ENCODE measurements around the gene CCDC88B. TPM values are rescaled to one million over a fixed set of nuclear protein-coding genes. Genes with fewer than 3 reads are reported as not detected.
A peak's percentile ranks its signal among the peaks of the same experiment; 100 is the strongest.

Gene CCDC88B
- total RNA-seq, 2 experiments from 2014 or later, result 107 to 112 TPM

DNA sequence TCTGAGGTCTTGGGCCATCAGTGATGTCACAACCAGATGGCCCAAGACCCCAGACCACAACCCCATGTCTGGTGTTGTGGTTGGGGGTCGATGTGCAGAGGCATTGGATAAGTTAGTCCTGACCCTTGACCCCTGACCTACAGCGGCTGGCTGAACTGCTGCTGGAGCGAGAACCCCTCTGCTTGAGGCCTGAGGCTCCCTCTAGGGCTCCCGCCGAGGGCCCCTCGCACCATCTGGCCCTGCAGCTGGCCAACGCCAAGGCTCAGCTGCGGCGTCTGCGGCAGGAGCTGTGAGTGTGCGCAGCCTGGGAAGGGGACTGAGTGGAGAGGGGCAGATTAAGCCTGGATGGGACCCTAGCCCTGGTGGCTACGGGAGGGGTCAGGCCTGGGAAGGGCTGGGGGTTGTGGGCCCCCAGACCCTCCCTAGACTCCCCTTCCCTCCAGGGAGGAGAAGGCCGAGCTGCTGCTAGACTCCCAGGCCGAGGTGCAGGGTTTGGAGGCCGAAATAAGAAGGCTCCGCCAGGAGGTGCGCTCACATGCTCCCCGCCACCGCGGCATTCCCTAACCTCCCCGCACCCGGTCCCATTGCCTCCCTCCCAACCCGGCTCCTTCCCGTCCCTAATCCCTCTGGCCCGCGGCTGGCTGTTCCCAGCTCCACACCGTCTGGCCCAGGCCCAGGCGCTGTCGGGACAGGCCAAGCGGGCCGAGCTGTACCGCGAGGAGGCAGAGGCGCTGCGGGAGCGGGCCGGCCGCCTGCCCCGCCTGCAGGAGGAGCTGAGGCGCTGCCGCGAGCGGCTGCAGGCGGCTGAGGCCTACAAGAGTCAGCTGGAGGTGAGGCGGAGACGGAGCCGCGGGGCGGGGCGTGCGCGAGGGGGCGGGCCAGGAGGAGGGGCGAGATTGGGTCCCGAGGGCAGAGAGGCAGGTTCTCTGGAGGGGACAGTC lies 2.1 kb downstream of the CCDC88B start:
- ATAC-seq (ENCODE audit: poor library complexity), result peak; percentile 68
- Mint-ChIP-seq H3K27ac (no peak overlapping the region), H3K36me3 (ENCODE audit: low read depth) (peaks cover 44% of the 10 kb centered on the region), H3K4me1 (ENCODE audit: low read depth) (peaks cover 54% of the 10 kb centered on the region), H3K4me3 (peak overlapping the region; percentile 34), H3K9me3 (no peaks in the 10 kb centered on the region), H3K27me3 (no peaks in the 10 kb centered on the region)
- Histone ChIP-seq H3K4me1 (ENCODE audit: insufficient read depth, low read length) (peaks cover 55% of the 10 kb centered on the region), H3K27me3 (ENCODE audit: control insufficient read depth in 1 of 2, insufficient read depth in 2 of 2, low read length in 2 of 2) (no peaks in the 10 kb centered on the region), H3K36me3 (ENCODE audit: insufficient read depth, low read length) (peaks cover 55% of the 10 kb centered on the region), H3K4me3 (ENCODE audit: low read length) (peak overlapping the region; percentile 7), H3K27ac (ENCODE audit: low read depth in 1 of 2, low read length in 2 of 2) (peak overlapping the region in 1 of 2 donors; percentile 50), H3K9me3 (ENCODE audit: control insufficient read depth in 1 of 2, insufficient read depth in 1 of 2, low read length in 2 of 2) (no peaks in the 10 kb centered on the region)
- CTCF ChIA-PET, result interaction anchor here (0.7 to 3.9 kb wide), 10 partner anchors 9 to 102 kb away, joined by 3 to 34 read pairs (median 4); partner anchors contain the start of genes ESRRA, PRDX5 and TRMT112
- TF ChIP-seq, protein P1, sequence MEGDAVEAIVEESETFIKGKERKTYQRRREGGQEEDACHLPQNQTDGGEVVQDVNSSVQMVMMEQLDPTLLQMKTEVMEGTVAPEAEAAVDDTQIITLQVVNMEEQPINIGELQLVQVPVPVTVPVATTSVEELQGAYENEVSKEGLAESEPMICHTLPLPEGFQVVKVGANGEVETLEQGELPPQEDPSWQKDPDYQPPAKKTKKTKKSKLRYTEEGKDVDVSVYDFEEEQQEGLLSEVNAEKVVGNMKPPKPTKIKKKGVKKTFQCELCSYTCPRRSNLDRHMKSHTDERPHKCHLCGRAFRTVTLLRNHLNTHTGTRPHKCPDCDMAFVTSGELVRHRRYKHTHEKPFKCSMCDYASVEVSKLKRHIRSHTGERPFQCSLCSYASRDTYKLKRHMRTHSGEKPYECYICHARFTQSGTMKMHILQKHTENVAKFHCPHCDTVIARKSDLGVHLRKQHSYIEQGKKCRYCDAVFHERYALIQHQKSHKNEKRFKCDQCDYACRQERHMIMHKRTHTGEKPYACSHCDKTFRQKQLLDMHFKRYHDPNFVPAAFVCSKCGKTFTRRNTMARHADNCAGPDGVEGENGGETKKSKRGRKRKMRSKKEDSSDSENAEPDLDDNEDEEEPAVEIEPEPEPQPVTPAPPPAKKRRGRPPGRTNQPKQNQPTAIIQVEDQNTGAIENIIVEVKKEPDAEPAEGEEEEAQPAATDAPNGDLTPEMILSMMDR (IDR thresholded peaks at IDR 0.05), result no peak
- POLR2A ChIA-PET, result interaction anchor here (0.9 to 4.7 kb wide), 6 partner anchors 10 to 156 kb away, joined by 3 to 103 read pairs (median 6); partner anchors contain the start of genes PRDX5, STIP1 and TRMT112
- peak; percentile 78 to 94 (median 91) for DNase-seq
- intact Hi-C loops (cut with DNase I, micrococcal nuclease), result loop anchor here in 1 of 2 experiments (5.0 kb wide), 1 partner anchor 35 kb away; the partner anchor contains the start of gene ESRRA

DNA sequence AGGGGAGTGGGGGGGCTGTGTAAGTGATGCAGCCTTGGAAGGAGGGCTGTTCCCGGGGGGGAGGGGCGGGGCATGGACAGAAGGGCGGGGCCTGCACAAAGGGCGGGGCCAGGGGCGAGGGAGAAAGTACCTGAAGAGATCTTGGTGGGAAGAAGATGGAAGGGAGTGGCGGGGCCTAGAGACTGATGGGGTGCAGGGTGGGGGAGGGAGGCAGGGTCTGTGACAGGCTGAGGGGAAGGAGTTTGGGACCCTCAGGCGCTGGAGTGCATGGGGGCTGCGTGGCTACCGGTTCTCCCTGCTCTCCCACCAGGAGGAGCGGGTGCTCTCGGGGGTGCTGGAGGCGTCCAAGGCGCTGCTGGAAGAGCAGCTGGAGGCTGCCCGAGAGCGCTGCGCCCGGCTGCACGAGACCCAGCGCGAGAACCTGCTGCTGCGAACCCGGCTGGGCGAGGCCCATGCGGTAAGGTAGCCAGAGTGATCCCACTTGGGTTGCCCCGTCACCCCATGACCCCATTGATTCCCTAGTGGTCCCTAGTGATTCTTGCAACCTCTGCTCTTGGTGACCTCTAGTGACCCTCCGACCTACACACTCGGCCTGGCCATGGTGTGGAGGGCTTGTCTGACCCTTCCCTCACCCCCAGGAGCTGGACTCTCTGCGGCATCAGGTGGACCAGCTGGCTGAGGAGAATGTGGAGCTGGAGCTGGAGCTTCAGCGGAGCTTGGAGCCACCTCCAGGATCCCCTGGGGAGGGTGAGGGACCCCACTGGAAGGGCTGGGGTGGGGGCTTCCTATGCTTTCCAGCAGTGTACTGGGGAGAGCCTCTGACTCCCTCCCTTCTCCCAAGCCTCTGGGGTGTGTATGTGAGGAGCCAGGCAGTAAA lies 3.1 kb downstream of the CCDC88B start:
- Histone ChIP-seq H3K27ac (ENCODE audit: low read depth in 1 of 2, low read length in 2 of 2) (no peak overlapping the region), H3K36me3 (ENCODE audit: insufficient read depth, low read length) (peaks cover 52% of the 10 kb centered on the region), H3K4me3 (ENCODE audit: low read length) (no peak overlapping the region), H3K27me3 (ENCODE audit: control insufficient read depth in 1 of 2, insufficient read depth in 2 of 2, low read length in 2 of 2) (no peaks in the 10 kb centered on the region), H3K9me3 (ENCODE audit: control insufficient read depth in 1 of 2, insufficient read depth in 1 of 2, low read length in 2 of 2) (no peaks in the 10 kb centered on the region), H3K4me1 (ENCODE audit: insufficient read depth, low read length) (peaks cover 55% of the 10 kb centered on the region)
- intact Hi-C loops (cut with DNase I, micrococcal nuclease), result loop anchor here in 1 of 2 experiments (5.0 kb wide), 1 partner anchor 36 kb away; the partner anchor contains the start of gene ESRRA
- TF ChIP-seq, protein P1 (IDR thresholded peaks at IDR 0.05), result no peak
- no peaks in the 10 kb centered on the region for H3K9me3 Mint-ChIP-seq
- H3K4me3 Mint-ChIP-seq, result peak overlapping the region; percentile 34
- H3K36me3 Mint-ChIP-seq (ENCODE audit: low read depth), result peaks cover 41% of the 10 kb centered on the region
- H3K27ac Mint-ChIP-seq, result no peak overlapping the region
- peaks cover 46% of the 10 kb centered on the region for H3K4me1 Mint-ChIP-seq (ENCODE audit: low read depth)
- no peak for ATAC-seq (ENCODE audit: poor library complexity)
- CTCF ChIA-PET, result interaction anchor here (0.7 to 3.9 kb wide), 8 partner anchors 12 to 73 kb away, joined by 3 to 34 read pairs (median 4); partner anchors contain the start of genes ESRRA, PRDX5 and TRMT112
- H3K27me3 Mint-ChIP-seq, result no peaks in the 10 kb centered on the region
- POLR2A ChIA-PET, result interaction anchor here (0.9 to 4.7 kb wide), 4 partner anchors 9 to 72 kb away, joined by 3 to 103 read pairs (median 10); partner anchors contain the start of genes PRDX5 and TRMT112
- DNase-seq, result peak in 1 of 14 experiments; percentile 38
